ENCODE results near the gene FABP3. TPM values are rescaled to one million over a fixed set of nuclear protein-coding genes. Genes with fewer than 3 reads are reported as not detected.
A peak's percentile ranks its signal among the peaks of the same experiment; 100 is the strongest.

The FABP3 gene
- total RNA-seq, 1 experiment from 2014 or later: 0.40 TPM

DNA sequence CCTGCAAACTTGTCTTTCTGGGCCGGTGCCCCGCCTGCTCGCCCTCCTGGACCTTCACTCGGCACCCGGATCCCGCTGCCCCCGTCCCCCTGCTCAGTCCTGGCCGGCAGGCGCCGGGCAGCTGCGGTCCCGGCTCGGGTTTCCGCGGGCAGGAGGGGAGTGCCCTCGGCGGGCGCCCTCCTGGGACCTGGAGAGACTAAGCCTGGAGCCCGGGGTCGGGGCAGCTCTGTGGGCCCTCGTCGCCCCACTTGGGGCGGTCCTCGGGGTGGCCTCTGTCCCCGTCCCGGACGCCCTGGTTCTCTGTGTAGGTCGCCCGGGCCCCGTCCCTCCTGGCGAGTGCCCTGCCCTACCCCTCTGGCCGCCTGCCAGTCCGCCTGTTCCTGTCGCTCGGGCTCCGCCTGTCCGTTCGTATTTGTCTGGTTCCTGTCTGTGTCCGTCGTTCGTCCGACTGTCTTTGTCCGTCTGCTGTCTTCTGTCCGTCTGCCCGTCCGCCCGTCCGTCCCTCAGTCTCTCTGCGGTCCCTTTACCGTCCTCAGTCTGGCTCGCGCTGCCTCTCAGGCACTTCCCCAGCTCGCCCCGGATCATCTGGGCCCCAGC is 40.6 kb upstream of the FABP3 start:
- H3K4me3 ChIP-seq (ENCODE audit: low read length): peak overlapping the region; percentile 99
- H3K9ac ChIP-seq (ENCODE audit: low read length): peak overlapping the region; percentile 91
- peak; percentile 76 for ATAC-seq
- no peaks in the 10 kb centered on the region for H3K9me2 ChIP-seq (replicated peaks; ENCODE audit: low read length)
- BruUV-seq (replicated peaks): no TSS peak
- H3K27ac ChIP-seq (ENCODE audit: low read length): peak overlapping the region; percentile 37
- H2AFZ ChIP-seq (ENCODE audit: low read length): peak overlapping the region; percentile 92
- no peaks in the 10 kb centered on the region for H3K36me3 ChIP-seq (ENCODE audit: low read depth, low read length)
- H3K79me2 ChIP-seq (ENCODE audit: low read length): peaks cover 31% of the 10 kb centered on the region
- H3K4me2 ChIP-seq (ENCODE audit: low read length): peak overlapping the region; percentile 97
- peak; percentile 74 for DNase-seq
- no peaks in the 10 kb centered on the region for H3K27me3 ChIP-seq (ENCODE audit: low read length)
- no peaks in the 10 kb centered on the region for H4K20me1 ChIP-seq (ENCODE audit: low read length)
- peaks cover 26% of the 10 kb centered on the region for H3K4me1 ChIP-seq (ENCODE audit: insufficient read depth, low read length)
- TF ChIP-seq CTCF (conservative IDR thresholded peaks at IDR 0.05; ENCODE audit: low read depth, low read length) (no peak), EZH2phosphoT487 (IDR thresholded peaks at IDR 0.05; ENCODE audit: borderline replicate concordance, low read length) (no peak)
- intact Hi-C loops (cut with micrococcal nuclease): no loop called here
- H3K9me3 ChIP-seq (ENCODE audit: low read length): no peaks in the 10 kb centered on the region
- no peaks in the 10 kb centered on the region for H3F3A ChIP-seq (ENCODE audit: low read length, unreplicated experiment)
- ChIA-PET CTCF (no interaction called here), POLR2A (ENCODE audit: unreplicated experiment) (interaction anchor here (0.6 kb wide), 1 partner anchor 981 kb away, joined by 6 read pairs; the partner anchor contains the start of gene BSDC1)

DNA sequence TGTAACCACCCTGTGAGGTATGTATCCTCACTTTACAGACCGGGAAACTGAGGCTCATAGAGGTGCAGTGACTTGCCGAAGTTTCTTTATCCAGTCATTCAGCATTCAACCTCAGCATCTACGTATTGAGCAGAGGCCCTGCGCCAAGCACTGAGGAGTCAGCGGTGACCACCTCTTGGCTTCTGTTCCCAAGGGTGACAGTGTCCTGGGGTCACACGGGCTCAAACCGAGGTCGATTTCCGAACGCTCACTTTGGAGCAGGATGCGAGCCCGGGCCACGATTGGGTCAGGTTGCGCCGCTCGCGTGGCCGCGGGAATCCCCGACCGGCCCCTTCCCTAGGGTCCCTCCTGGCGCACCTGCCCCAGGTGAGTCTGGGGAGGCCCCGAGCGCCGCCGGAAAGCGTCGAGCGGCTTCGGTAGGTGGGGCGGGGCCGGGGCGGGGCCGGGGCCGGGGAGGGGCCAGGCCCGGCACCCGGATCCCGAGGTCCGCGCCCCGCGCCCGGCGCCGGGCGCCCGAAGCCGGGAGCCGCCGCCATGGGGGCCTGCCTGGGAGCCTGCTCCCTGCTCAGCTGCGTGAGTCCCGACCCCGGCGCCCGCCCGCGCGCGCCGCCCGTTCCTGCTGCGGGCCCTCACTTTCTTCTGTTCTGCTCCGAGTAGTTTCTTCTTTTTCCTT is 40.0 kb upstream of the FABP3 start, which contains the start of gene SERINC2:
SERINC2 (plus strand) TSS at position 482 of the 673 bp plus-strand sequence; CDS start at position 535, 53 bp downstream.
- H2AFZ ChIP-seq (ENCODE audit: low read length): peak within 1 kb of the TSS; percentile 92
- H3K27me3 ChIP-seq (ENCODE audit: low read length): no peaks in the 10 kb centered on the region
- peaks cover 31% of the 10 kb centered on the region for H3K79me2 ChIP-seq (ENCODE audit: low read length)
- peak within 1 kb of the TSS; percentile 97 for H3K4me2 ChIP-seq (ENCODE audit: low read length)
- CTCF ChIA-PET: no interaction called here
- peaks cover 26% of the 10 kb centered on the region for H3K4me1 ChIP-seq (ENCODE audit: insufficient read depth, low read length)
- DNase-seq (peak; percentile 71), ATAC-seq (peak; percentile 67)
- no peaks in the 10 kb centered on the region for H3K9me3 ChIP-seq (ENCODE audit: low read length)
- no peaks in the 10 kb centered on the region for H3F3A ChIP-seq (ENCODE audit: low read length, unreplicated experiment)
- H3K9ac ChIP-seq (ENCODE audit: low read length): peak within 1 kb of the TSS; percentile 91
- POLR2A ChIA-PET (ENCODE audit: unreplicated experiment): no interaction called here
- TF ChIP-seq EZH2phosphoT487 (IDR thresholded peaks at IDR 0.05; ENCODE audit: borderline replicate concordance, low read length): no peak
- TF ChIP-seq EZH2 (IDR thresholded peaks at IDR 0.05; ENCODE audit: low read length, unreplicated experiment): no peak
- TF ChIP-seq CTCF (conservative IDR thresholded peaks at IDR 0.05; ENCODE audit: low read depth, low read length): no peak
- no peaks in the 10 kb centered on the region for H4K20me1 ChIP-seq (ENCODE audit: low read length)
- H3K27ac ChIP-seq (ENCODE audit: low read length): peak within 1 kb of the TSS; percentile 37
- no peaks in the 10 kb centered on the region for H3K36me3 ChIP-seq (ENCODE audit: low read depth, low read length)
- intact Hi-C loops (cut with micrococcal nuclease): no loop called here
- BruUV-seq (replicated peaks): no TSS peak
- H3K9me2 ChIP-seq (replicated peaks; ENCODE audit: low read length): no peaks in the 10 kb centered on the region
- H3K4me3 ChIP-seq (ENCODE audit: low read length): peak within 1 kb of the TSS; percentile 99

DNA sequence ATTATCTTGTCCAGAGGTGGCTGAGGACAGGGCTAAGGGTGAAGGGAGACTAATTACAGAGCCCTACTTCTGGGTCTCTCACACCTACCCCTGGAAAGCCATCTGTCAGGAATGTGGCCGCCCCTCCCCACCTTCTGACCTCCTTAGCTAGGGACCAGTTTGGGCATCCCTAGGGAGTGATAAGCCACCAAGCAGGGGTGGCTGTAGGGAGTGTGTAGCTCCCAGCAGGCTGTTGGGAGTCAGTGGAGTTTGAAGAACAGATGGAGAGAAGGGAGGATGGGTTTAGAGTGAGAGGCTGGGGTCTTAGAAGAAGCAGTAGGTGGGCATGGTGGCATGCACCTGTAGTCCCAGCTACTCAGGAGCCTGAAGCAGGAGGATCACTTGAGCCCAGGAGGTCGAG is 39.3 kb upstream of the FABP3 start:
- ATAC-seq (no peak), DNase-seq (no peak)
- TF ChIP-seq EZH2phosphoT487 (IDR thresholded peaks at IDR 0.05; ENCODE audit: borderline replicate concordance, low read length) (no peak), EZH2 (IDR thresholded peaks at IDR 0.05; ENCODE audit: low read length, unreplicated experiment) (no peak), CTCF (conservative IDR thresholded peaks at IDR 0.05; ENCODE audit: low read depth, low read length) (no peak)
- Histone ChIP-seq H3K36me3 (ENCODE audit: low read depth, low read length) (no peaks in the 10 kb centered on the region), H3K4me1 (ENCODE audit: insufficient read depth, low read length) (peaks cover 26% of the 10 kb centered on the region), H3K27me3 (ENCODE audit: low read length) (no peaks in the 10 kb centered on the region), H3K4me3 (ENCODE audit: low read length) (peak overlapping the region; percentile 99; the same call in 1 of the 2 replicates), H3K9me3 (ENCODE audit: low read length) (no peaks in the 10 kb centered on the region), H3K79me2 (ENCODE audit: low read length) (peaks cover 31% of the 10 kb centered on the region), H3K9me2 (replicated peaks; ENCODE audit: low read length) (no peaks in the 10 kb centered on the region), H3K27ac (ENCODE audit: low read length) (no peak overlapping the region), H3K4me2 (ENCODE audit: low read length) (peak overlapping the region; percentile 97), H3K9ac (ENCODE audit: low read length) (no peak overlapping the region), H2AFZ (ENCODE audit: low read length) (no peak overlapping the region), H4K20me1 (ENCODE audit: low read length) (no peaks in the 10 kb centered on the region), H3F3A (ENCODE audit: low read length, unreplicated experiment) (no peaks in the 10 kb centered on the region)
- ChIA-PET POLR2A (ENCODE audit: unreplicated experiment) (no interaction called here), CTCF (no interaction called here)
- BruUV-seq (replicated peaks): no TSS peak
- intact Hi-C loops (cut with micrococcal nuclease): no loop called here

Measured in PC-3 (cell line).